Memory B cell (primary cell): ENCODE results near the gene EEF2.

Experiments used
- ATAC-seq: fragments of 150-1000 bp; cut with Tn5 transposase; 2 replicates; pipeline ENCODE4 v1.10.0; 2021; ENCODE audit warnings: low read depth, mild to moderate bottlenecking, moderate library complexity
- DNase-seq, 2 donors: peaks; one replicate each; pipeline ENCODE4 v3.0.0; 2022; ENCODE audit warnings: low spot score in 2 of 2
- H3K27ac Mint-ChIP-seq: one replicate; pipeline ENCODE4 v1.8.0; 2022; ENCODE audit warnings: mild to moderate bottlenecking, moderate library complexity, mixed read lengths
- H3K27me3 Mint-ChIP-seq: one replicate; pipeline ENCODE4 v1.8.0; 2022; ENCODE audit warnings: mixed read lengths
- H3K36me3 Mint-ChIP-seq: one replicate; pipeline ENCODE4 v1.8.0; 2022; ENCODE audit warnings: mild to moderate bottlenecking, mixed read lengths
- H3K4me1 Mint-ChIP-seq: one replicate; pipeline ENCODE4 v1.8.0; 2022; ENCODE audit warnings: mixed read lengths
- H3K4me3 Mint-ChIP-seq: one replicate; pipeline ENCODE4 v1.8.0; 2022; ENCODE audit warnings: mild to moderate bottlenecking, moderate library complexity, mixed read lengths
- H3K9me3 Mint-ChIP-seq: one replicate; pipeline ENCODE4 v1.8.0; 2022; ENCODE audit warnings: mixed read lengths

Gene EEF2

GRCh38 chr19:3983936-3984583, 1.2 kb downstream of the EEF2 start:
- DNase-seq, result no peak
- Mint-ChIP-seq H3K4me3 (peak overlapping the region; percentile 96), H3K27me3 (no peaks in the 10 kb centered on the region), H3K27ac (peak overlapping the region; percentile 96), H3K4me1 (peaks cover 33% of the 10 kb centered on the region), H3K9me3 (no peaks in the 10 kb centered on the region), H3K36me3 (peaks cover 27% of the 10 kb centered on the region)
- ATAC-seq, result no peak

- H3K27me3 Mint-ChIP-seq, result no peaks in the 10 kb centered on the region
- ATAC-seq (no peak), DNase-seq (no peak)
- H3K4me3 Mint-ChIP-seq, result peak overlapping the region; percentile 96
- peaks cover 33% of the 10 kb centered on the region for H3K4me1 Mint-ChIP-seq
- H3K36me3 Mint-ChIP-seq, result peaks cover 29% of the 10 kb centered on the region
- H3K9me3 Mint-ChIP-seq, result no peaks in the 10 kb centered on the region
- peak overlapping the region; percentile 96 for H3K27ac Mint-ChIP-seq
Measured at GRCh38 chr19:3983542-3983914, 1.7 kb downstream of the EEF2 start.

GRCh38 chr19:3982701-3983541, 2.3 kb downstream of the EEF2 start:
- ATAC-seq, result no peak
- Mint-ChIP-seq H3K27me3 (no peaks in the 10 kb centered on the region), H3K27ac (peak overlapping the region; percentile 96), H3K4me1 (peaks cover 36% of the 10 kb centered on the region), H3K4me3 (peak overlapping the region; percentile 96), H3K36me3 (peaks cover 32% of the 10 kb centered on the region), H3K9me3 (no peaks in the 10 kb centered on the region)
- no peak for DNase-seq

GRCh38 chr19:3981736-3982681, 3.3 kb downstream of the EEF2 start:
- Mint-ChIP-seq H3K27me3 (no peaks in the 10 kb centered on the region), H3K27ac (peak overlapping the region; percentile 96), H3K4me1 (peaks cover 36% of the 10 kb centered on the region), H3K36me3 (peaks cover 37% of the 10 kb centered on the region), H3K4me3 (no peak overlapping the region), H3K9me3 (no peaks in the 10 kb centered on the region)
- DNase-seq, result no peak
- ATAC-seq, result no peak

- no peak for ATAC-seq
- H3K4me1 Mint-ChIP-seq, result peaks cover 32% of the 10 kb centered on the region
- no peaks in the 10 kb centered on the region for H3K27me3 Mint-ChIP-seq
- no peak for DNase-seq
- no peaks in the 10 kb centered on the region for H3K9me3 Mint-ChIP-seq
- peaks cover 41% of the 10 kb centered on the region for H3K36me3 Mint-ChIP-seq
- no peak overlapping the region for H3K4me3 Mint-ChIP-seq
- peak overlapping the region; percentile 77 for H3K27ac Mint-ChIP-seq
Measured at GRCh38 chr19:3981373-3981735, 3.9 kb downstream of the EEF2 start.

- DNase-seq, result no peak
- H3K36me3 Mint-ChIP-seq, result peaks cover 43% of the 10 kb centered on the region
- H3K9me3 Mint-ChIP-seq, result no peaks in the 10 kb centered on the region
- no peak overlapping the region for H3K27ac Mint-ChIP-seq
- H3K27me3 Mint-ChIP-seq, result no peaks in the 10 kb centered on the region
- no peak overlapping the region for H3K4me3 Mint-ChIP-seq
- peaks cover 30% of the 10 kb centered on the region for H3K4me1 Mint-ChIP-seq
- no peak for ATAC-seq
Measured at GRCh38 chr19:3980353-3981251, 4.7 kb downstream of the EEF2 start.

GRCh38 chr19:3979674-3980352, 5.5 kb downstream of the EEF2 start:
- ATAC-seq, result no peak
- Mint-ChIP-seq H3K9me3 (no peaks in the 10 kb centered on the region), H3K4me3 (no peak overlapping the region), H3K4me1 (peaks cover 29% of the 10 kb centered on the region), H3K27ac (no peak overlapping the region), H3K27me3 (no peaks in the 10 kb centered on the region), H3K36me3 (peaks cover 42% of the 10 kb centered on the region)
- DNase-seq, result no peak

GRCh38 chr19:3979289-3979673, 6.0 kb downstream of the EEF2 start:
- Mint-ChIP-seq H3K27ac (no peak overlapping the region), H3K27me3 (no peaks in the 10 kb centered on the region), H3K9me3 (no peaks in the 10 kb centered on the region), H3K36me3 (peaks cover 37% of the 10 kb centered on the region), H3K4me3 (no peak overlapping the region), H3K4me1 (peaks cover 24% of the 10 kb centered on the region)
- DNase-seq, result no peak
- no peak for ATAC-seq

- H3K9me3 Mint-ChIP-seq, result no peaks in the 10 kb centered on the region
Measured at GRCh38 chr19:3978145-3978544, 7.1 kb downstream of the EEF2 start.

GRCh38 chr19:3977242-3978143, 7.8 kb downstream of the EEF2 start:
- ATAC-seq (peak; percentile 5), DNase-seq (no peak)
- peak overlapping the region; percentile 72 for H3K27ac Mint-ChIP-seq
- H3K27me3 Mint-ChIP-seq, result no peaks in the 10 kb centered on the region
- H3K4me3 Mint-ChIP-seq, result no peak overlapping the region
- H3K36me3 Mint-ChIP-seq, result peaks cover 21% of the 10 kb centered on the region
- peaks cover 6% of the 10 kb centered on the region for H3K4me1 Mint-ChIP-seq
- no peaks in the 10 kb centered on the region for H3K9me3 Mint-ChIP-seq

More at GRCh38 chr19:3978145-3978544, 7.1 kb downstream of the EEF2 start:
- no peak for DNase-seq
- Mint-ChIP-seq H3K27me3 (no peaks in the 10 kb centered on the region), H3K27ac (peak overlapping the region; percentile 50), H3K4me3 (no peak overlapping the region), H3K4me1 (peaks cover 12% of the 10 kb centered on the region), H3K36me3 (peaks cover 27% of the 10 kb centered on the region)
- no peak for ATAC-seq

GRCh38 chr19:3976495-3977241, 8.6 kb downstream of the EEF2 start:
- Mint-ChIP-seq H3K36me3 (peaks cover 19% of the 10 kb centered on the region), H3K9me3 (no peaks in the 10 kb centered on the region), H3K4me1 (peaks cover 6% of the 10 kb centered on the region), H3K27me3 (no peaks in the 10 kb centered on the region), H3K27ac (peak overlapping the region; percentile 72), H3K4me3 (no peak overlapping the region)
- DNase-seq, result no peak
- peak; percentile 6 for ATAC-seq
